ENCODE data around the gene TAP1. TPM values are rescaled to one million over a fixed set of nuclear protein-coding genes. Genes with fewer than 3 reads are reported as not detected.
"Not testable (repeated sequence)": the region's sequence is repeated elsewhere in the genome, so short reads cannot be mapped to it uniquely, and the experiment has no call there.

Gene TAP1
- total and polyA plus RNA-seq, 5 donors = 15.7 to 25.0 (median 20.1) TPM

- no peaks in the 10 kb centered on the region for H3K9me3 ChIP-seq (ENCODE audit: control insufficient read depth, low read length)
- DNase-seq = peak; percentile 61 to 73 (median 66)
These were observed 30.3 kb upstream of the TAP1 start for GRCh38 chr6:32883789-32884188.

GRCh38 chr6:32882879-32883250 is 29.4 kb upstream of the TAP1 start:
- Histone ChIP-seq H3K4me3 (ENCODE audit: low read length) (no peak overlapping the region), H3K4me1 (ENCODE audit: control insufficient read depth, insufficient read depth, low read length) (no peaks in the 10 kb centered on the region), H3K9me3 (ENCODE audit: control insufficient read depth, low read length) (no peaks in the 10 kb centered on the region), H3K27ac (ENCODE audit: low read length) (no peak overlapping the region), H3K27me3 (ENCODE audit: control insufficient read depth, insufficient read depth) (no peaks in the 10 kb centered on the region)
- DNase-seq (no peak), ATAC-seq (no peak)
- 26% methylated on average over 1 of the region's 1 CpG for WGBS
- intact Hi-C loops (cut with DNase I) = loop anchor here in 1 of 4 donors (10.0 kb wide), 1 partner anchor 102 kb away; no protein-coding TSS in a partner anchor

More at GRCh38 chr6:32883789-32884188, 30.3 kb upstream of the TAP1 start:
- intact Hi-C loops (cut with DNase I) = loop anchor here in 2 of 4 donors (2.0 to 10.0 kb wide), 2 partner anchors 101 kb away; no protein-coding TSS in a partner anchor
- Histone ChIP-seq H3K27ac (ENCODE audit: low read length) (no peak overlapping the region), H3K27me3 (ENCODE audit: control insufficient read depth, insufficient read depth) (no peaks in the 10 kb centered on the region), H3K4me1 (ENCODE audit: control insufficient read depth, insufficient read depth, low read length) (no peaks in the 10 kb centered on the region), H3K4me3 (ENCODE audit: low read length) (no peak overlapping the region)
- WGBS = 12% methylated on average over 5 of the region's 5 CpGs
- peak; percentile 89 for ATAC-seq

GRCh38 chr6:32880962-32881361 is 27.5 kb upstream of the TAP1 start:
- WGBS = 80% methylated on average over 3 of the region's 3 CpGs
- not testable (repeated sequence) for ATAC-seq; H3K4me1 ChIP-seq (ENCODE audit: control insufficient read depth, insufficient read depth, low read length); H3K27me3 ChIP-seq (ENCODE audit: control insufficient read depth, insufficient read depth); DNase-seq; H3K27ac ChIP-seq (ENCODE audit: low read length); H3K4me3 ChIP-seq (ENCODE audit: low read length); H3K9me3 ChIP-seq (ENCODE audit: control insufficient read depth, low read length)
- intact Hi-C loops (cut with DNase I) = loop anchor here in 1 of 4 donors (10.0 kb wide), 1 partner anchor 104 kb away; no protein-coding TSS in a partner anchor

GRCh38 chr6:32879691-32880090 is 26.2 kb upstream of the TAP1 start:
- Histone ChIP-seq H3K27me3 (ENCODE audit: control insufficient read depth, insufficient read depth) (no peaks in the 10 kb centered on the region), H3K4me1 (ENCODE audit: control insufficient read depth, insufficient read depth, low read length) (no peaks in the 10 kb centered on the region), H3K9me3 (ENCODE audit: control insufficient read depth, low read length) (no peaks in the 10 kb centered on the region), H3K4me3 (ENCODE audit: low read length) (no peak overlapping the region), H3K27ac (ENCODE audit: low read length) (no peak overlapping the region)
- 49% methylated on average over 35 of the region's 35 CpGs for WGBS
- ATAC-seq (no peak), DNase-seq (peak in 1 of 3 donors; percentile 49)
- intact Hi-C loops (cut with DNase I) = loop anchor here in 1 of 4 donors (10.0 kb wide), 1 partner anchor 105 kb away; no protein-coding TSS in a partner anchor

- DNase-seq = no peak
- WGBS = 91% methylated on average over 2 of the region's 2 CpGs
- intact Hi-C loops (cut with DNase I) = no loop called here
These were observed 23.1 kb upstream of the TAP1 start for GRCh38 chr6:32876603-32877002.

GRCh38 chr6:32873947-32874346 is 20.4 kb upstream of the TAP1 start:
- H3K27me3 ChIP-seq (ENCODE audit: control insufficient read depth, insufficient read depth); H3K4me1 ChIP-seq (ENCODE audit: control insufficient read depth, insufficient read depth, low read length); ATAC-seq; H3K9me3 ChIP-seq (ENCODE audit: control insufficient read depth, low read length); H3K27ac ChIP-seq (ENCODE audit: low read length); DNase-seq; intact Hi-C loops (cut with DNase I); H3K4me3 ChIP-seq (ENCODE audit: low read length): not testable (repeated sequence)
- 38% methylated on average over 1 of the region's 1 CpG for WGBS

More at GRCh38 chr6:32876603-32877002, 23.1 kb upstream of the TAP1 start:
- no peaks in the 10 kb centered on the region for H3K27me3 ChIP-seq (ENCODE audit: control insufficient read depth, insufficient read depth)
- ATAC-seq = no peak
- no peak overlapping the region for H3K27ac ChIP-seq (ENCODE audit: low read length)
- H3K4me3 ChIP-seq (ENCODE audit: low read length) = no peak overlapping the region
- H3K9me3 ChIP-seq (ENCODE audit: control insufficient read depth, low read length) = no peaks in the 10 kb centered on the region
- no peaks in the 10 kb centered on the region for H3K4me1 ChIP-seq (ENCODE audit: control insufficient read depth, insufficient read depth, low read length)

- no peaks in the 10 kb centered on the region for H3K4me1 ChIP-seq (ENCODE audit: control insufficient read depth, insufficient read depth, low read length)
- H3K4me3 ChIP-seq (ENCODE audit: low read length) = no peak overlapping the region
- no peaks in the 10 kb centered on the region for H3K9me3 ChIP-seq (ENCODE audit: control insufficient read depth, low read length)
- H3K27me3 ChIP-seq (ENCODE audit: control insufficient read depth, insufficient read depth) = no peaks in the 10 kb centered on the region
- WGBS = 12% methylated on average over 5 of the region's 5 CpGs
- DNase-seq (peak; percentile 78 to 91 (median 82)), ATAC-seq (peak; percentile 66 to 88)
- H3K27ac ChIP-seq (ENCODE audit: low read length) = no peak overlapping the region
- intact Hi-C loops (cut with DNase I) = loop anchor here in 3 of 4 donors (2.0 to 5.0 kb wide), 3 partner anchors 30 to 451 kb away; partner anchors contain the start of gene TAP2 (in 1 of the 3)
These were observed 14.8 kb upstream of the TAP1 start for GRCh38 chr6:32868257-32868788.

- H3K27me3 ChIP-seq (ENCODE audit: control insufficient read depth, insufficient read depth) = no peaks in the 10 kb centered on the region
- WGBS = 33% methylated on average over 8 of the region's 8 CpGs
- intact Hi-C loops (cut with DNase I) = loop anchor here in 3 of 4 donors (2.0 to 5.0 kb wide), 3 partner anchors 29 to 450 kb away; partner anchors contain the start of gene TAP2 (in 2 of the 3)
- H3K4me3 ChIP-seq (ENCODE audit: low read length) = no peak overlapping the region
- no peak overlapping the region for H3K27ac ChIP-seq (ENCODE audit: low read length)
- H3K9me3 ChIP-seq (ENCODE audit: control insufficient read depth, low read length) = no peaks in the 10 kb centered on the region
- DNase-seq = no peak
- ATAC-seq = peak in 1 of 2 donors; percentile 40
- no peaks in the 10 kb centered on the region for H3K4me1 ChIP-seq (ENCODE audit: control insufficient read depth, insufficient read depth, low read length)
These were observed 14.2 kb upstream of the TAP1 start for GRCh38 chr6:32867554-32868256.

GRCh38 chr6:32867022-32867477 is 13.5 kb upstream of the TAP1 start:
- Histone ChIP-seq H3K4me3 (ENCODE audit: low read length) (no peak overlapping the region), H3K4me1 (ENCODE audit: control insufficient read depth, insufficient read depth, low read length) (no peaks in the 10 kb centered on the region), H3K9me3 (ENCODE audit: control insufficient read depth, low read length) (no peaks in the 10 kb centered on the region), H3K27ac (ENCODE audit: low read length) (no peak overlapping the region), H3K27me3 (ENCODE audit: control insufficient read depth, insufficient read depth) (no peaks in the 10 kb centered on the region)
- no peak for DNase-seq
- intact Hi-C loops (cut with DNase I) = loop anchor here in 2 of 4 donors (2.0 to 5.0 kb wide), 3 partner anchors 28 to 450 kb away; partner anchors contain the start of gene TAP2 (in 1 of the 2)
- 54% methylated on average over 3 of the region's 3 CpGs for WGBS
- peak; percentile 16 to 60 for ATAC-seq

- Histone ChIP-seq H3K4me1 (ENCODE audit: control insufficient read depth, insufficient read depth, low read length) (no peaks in the 10 kb centered on the region), H3K27ac (ENCODE audit: low read length) (no peak overlapping the region), H3K4me3 (ENCODE audit: low read length) (no peak overlapping the region), H3K27me3 (ENCODE audit: control insufficient read depth, insufficient read depth) (no peaks in the 10 kb centered on the region), H3K9me3 (ENCODE audit: control insufficient read depth, low read length) (no peaks in the 10 kb centered on the region)
- intact Hi-C loops (cut with DNase I) = loop anchor here in 2 of 4 donors (2.0 to 5.0 kb wide), 3 partner anchors 27 to 449 kb away; partner anchors contain the start of gene TAP2 (in 1 of the 2)
- DNase-seq = no peak
- no peak for ATAC-seq
- 61% methylated on average over 10 of the region's 10 CpGs for WGBS
These were observed 12.4 kb upstream of the TAP1 start for GRCh38 chr6:32865724-32866443.
